BLaER1 treated with 17β-estradiol and CSF1 and Interleukin-3, amounts not matched to agents 10 nM and 100 nM (cell line): ENCODE measurements around the gene G6PC1.
"Not testable (repeated sequence)": the region's sequence is repeated elsewhere in the genome, so short reads cannot be mapped to it uniquely, and the experiment has no call there.

Experiments used
- H3K27ac ChIP-seq, 11 experiments: shearing (Covaris generic); formaldehyde crosslinking; 2 replicates each; pipeline ENCODE4 v1.8.1; 2022
- H3K27me3 ChIP-seq, 11 experiments: shearing (Covaris generic); formaldehyde crosslinking; 2 replicates each; pipeline ENCODE4 v1.8.1; 2022
- H3K36me3 ChIP-seq, 11 experiments: shearing (Covaris generic); formaldehyde crosslinking; 2 replicates each; pipeline ENCODE4 v1.8.1; 2022
- H3K4me1 ChIP-seq, 10 experiments: shearing (Covaris generic); formaldehyde crosslinking; 2 replicates each; pipeline ENCODE4 v1.8.1; 2022
- H3K4me2 ChIP-seq, 11 experiments: shearing (Covaris generic); formaldehyde crosslinking; 2 replicates each; pipeline ENCODE4 v1.8.1; 2022
- H3K4me3 ChIP-seq, 10 experiments: shearing (Covaris generic); formaldehyde crosslinking; 2 replicates each; pipeline ENCODE4 v1.8.1; 2022
- H3K9ac ChIP-seq, 11 experiments: shearing (Covaris generic); formaldehyde crosslinking; 2 replicates each; pipeline ENCODE4 v1.8.1; 2022
- H3K9me3 ChIP-seq, 11 experiments: shearing (Covaris generic); formaldehyde crosslinking; replicated peaks in 1 of 11; 2 replicates each; pipeline ENCODE4 v1.8.1; 2022
- H4K20me1 ChIP-seq, 11 experiments: shearing (Covaris generic); formaldehyde crosslinking; 2 replicates each; pipeline ENCODE4 v1.8.1; 2022
- Cebpa-rat ChIP-seq, 11 experiments: shearing (Covaris generic); IDR thresholded peaks; 2 replicates each; pipeline ENCODE4 v1.8.1; 2022

G6PC1 gene

GRCh38 chr17:42901535-42902229 lies 1.1 kb downstream of the G6PC1 start:
- Histone ChIP-seq H3K27ac (no peak overlapping the region), H3K4me3 (no peak overlapping the region), H3K4me1 (peaks cover 0 to 39% (median 6%) of the 10 kb centered on the region in 10 experiments; a peak in 10 of 20 replicates), H3K9ac (no peak overlapping the region), H3K27me3 (no peaks in the 10 kb centered on the region), H4K20me1 (no peaks in the 10 kb centered on the region), H3K9me3 (no peaks in the 10 kb centered on the region), H3K36me3 (no peaks in the 10 kb centered on the region), H3K4me2 (peak overlapping the region in 4 of 11 experiments; percentile 32 to 65 (median 42); a peak in 7 of 22 replicates)
- TF ChIP-seq Cebpa-rat (IDR thresholded peaks at IDR 0.05), result no peak

- no peak for TF ChIP-seq Cebpa-rat (IDR thresholded peaks at IDR 0.05)
- H3K27ac ChIP-seq, result no peak overlapping the region
- H3K4me2 ChIP-seq, result no peak overlapping the region
- H3K9ac ChIP-seq, result no peak overlapping the region
- H3K36me3 ChIP-seq, result no peaks in the 10 kb centered on the region
- no peaks in the 10 kb centered on the region for H4K20me1 ChIP-seq
- H3K27me3 ChIP-seq, result no peaks in the 10 kb centered on the region
- H3K4me1 ChIP-seq, result peaks cover 15 to 63% (median 27%) of the 10 kb centered on the region in 10 experiments
- no peak overlapping the region for H3K4me3 ChIP-seq
- H3K9me3 ChIP-seq, result no peaks in the 10 kb centered on the region
Observed at GRCh38 chr17:42904110-42904469, 3.5 kb downstream of the G6PC1 start.

GRCh38 chr17:42906772-42907446 lies 6.3 kb downstream of the G6PC1 start:
- no peak overlapping the region for H3K4me3 ChIP-seq
- no peak overlapping the region for H3K27ac ChIP-seq
- no peaks in the 10 kb centered on the region for H3K27me3 ChIP-seq
- H3K9me3 ChIP-seq, result no peaks in the 10 kb centered on the region
- H3K36me3 ChIP-seq, result no peaks in the 10 kb centered on the region
- peaks cover 19 to 54% (median 27%) of the 10 kb centered on the region in 10 experiments for H3K4me1 ChIP-seq
- peak overlapping the region in 6 of 11 experiments; percentile 2 to 56 (median 44); a peak in 5 of 22 replicates for H3K4me2 ChIP-seq
- TF ChIP-seq Cebpa-rat (IDR thresholded peaks at IDR 0.05), result no peak
- no peaks in the 10 kb centered on the region for H4K20me1 ChIP-seq
- no peak overlapping the region for H3K9ac ChIP-seq

GRCh38 chr17:42908872-42909700 lies 8.5 kb downstream of the G6PC1 start:
- TF ChIP-seq Cebpa-rat (IDR thresholded peaks at IDR 0.05), result no peak
- H3K4me1 ChIP-seq, result peaks cover 18 to 35% (median 23%) of the 10 kb centered on the region in 10 experiments; a peak in 19 of 20 replicates
- no peaks in the 10 kb centered on the region for H4K20me1 ChIP-seq
- H3K4me3 ChIP-seq, result no peak overlapping the region
- H3K27ac ChIP-seq, result peak overlapping the region in 2 of 11 experiments; percentile 9 to 43; a peak in 2 of 22 replicates
- H3K27me3 ChIP-seq, result no peaks in the 10 kb centered on the region
- H3K36me3 ChIP-seq, result no peaks in the 10 kb centered on the region
- H3K9me3 ChIP-seq, result no peaks in the 10 kb centered on the region
- H3K4me2 ChIP-seq, result peak overlapping the region in 9 of 11 experiments; percentile 2 to 56 (median 43); a peak in 15 of 22 replicates
- H3K9ac ChIP-seq, result no peak overlapping the region

- Histone ChIP-seq H3K4me2 (no peak overlapping the region), H4K20me1 (no peaks in the 10 kb centered on the region), H3K9me3 (0 out of 22 replicates have a peak, but pooled peaks cover 0 to 5% (median 0%) of the 10 kb centered on the region in 11 experiments), H3K36me3 (no peaks in the 10 kb centered on the region), H3K4me1 (peaks cover 3 to 10% (median 8%) of the 10 kb centered on the region in 10 experiments; a peak in 18 of 20 replicates), H3K27ac (no peak overlapping the region), H3K4me3 (no peak overlapping the region), H3K27me3 (no peaks in the 10 kb centered on the region), H3K9ac (no peak overlapping the region)
- no peak for TF ChIP-seq Cebpa-rat (IDR thresholded peaks at IDR 0.05)
Observed at GRCh38 chr17:42913522-42913921, 12.9 kb downstream of the G6PC1 start.

GRCh38 chr17:42913981-42914617 lies 13.5 kb downstream of the G6PC1 start:
- H3K36me3 ChIP-seq, result no peaks in the 10 kb centered on the region

GRCh38 chr17:42915288-42915687 lies 14.7 kb downstream of the G6PC1 start:
- H3K36me3 ChIP-seq, H4K20me1 ChIP-seq, H3K4me1 ChIP-seq, H3K4me3 ChIP-seq, H3K9ac ChIP-seq, H3K4me2 ChIP-seq, H3K9me3 ChIP-seq, H3K27ac ChIP-seq, H3K27me3 ChIP-seq: not testable (repeated sequence)

More at GRCh38 chr17:42913981-42914617, 13.5 kb downstream of the G6PC1 start:
- Histone ChIP-seq H3K4me1 (peaks cover 0 to 5% (median 3%) of the 10 kb centered on the region in 10 experiments; a peak in 11 of 20 replicates), H4K20me1 (no peaks in the 10 kb centered on the region), H3K9me3 (0 out of 22 replicates have a peak, but pooled peaks cover 0 to 5% (median 0%) of the 10 kb centered on the region in 11 experiments), H3K4me3 (no peak overlapping the region), H3K27me3 (no peaks in the 10 kb centered on the region), H3K4me2 (no peak overlapping the region), H3K27ac (no peak overlapping the region), H3K9ac (no peak overlapping the region)
- TF ChIP-seq Cebpa-rat (IDR thresholded peaks at IDR 0.05), result no peak

GRCh38 chr17:42916388-42917235 lies 16.0 kb downstream of the G6PC1 start:
- H3K4me3 ChIP-seq, H3K9ac ChIP-seq, H3K27ac ChIP-seq, H3K36me3 ChIP-seq, H3K27me3 ChIP-seq, H3K9me3 ChIP-seq, H3K4me1 ChIP-seq, H4K20me1 ChIP-seq, H3K4me2 ChIP-seq: not testable (repeated sequence)
